A549 treated with DMSO at 1 μM for 4 hours (cell line): ENCODE results near the gene DIO2. TPM values are rescaled to one million over a fixed set of nuclear protein-coding genes. Genes with fewer than 3 reads are reported as not detected.

Source experiments
- total RNA-seq: library from RNA; stranded (reverse); fragments of 200-300 nt; extraction: Qiagen RNA extraction; gene quantifications from 5 replicates; pipeline ENCODE4 v1.2.3, GENCODE V29; 2022; ENCODE audit warnings: low read depth

The DIO2 gene
- total RNA-seq: 9.8 to 15.2 TPM (median 12.8 TPM) in 5 replicates

GRCh38 chr14:80211153-80212022, at the start of gene DIO2:
TSS of gene DIO2 (minus strand) at chr14:80211504. CDS start at chr14:80211472, 32 bp downstream.

